GM12864 (cell line): ENCODE measurements around the gene AHNAK2.

ENCODE experiments used
- DNase-seq: peaks from one replicate; pipeline ENCODE4 v3.0.0-alpha.2; 2011; ENCODE audit warnings: low read depth
- H3K4me3 ChIP-seq: 2 replicates; pipeline ENCODE4 v1.5.1; 2011; ENCODE audit warnings: mild to moderate bottlenecking, low read depth, low read length, control low read depth
- TF ChIP-seq, protein P1 (sequence below): IDR thresholded peaks from 2 replicates; pipeline ENCODE4 v1.5.1; 2011; ENCODE audit warnings: low read depth, mild to moderate bottlenecking, moderate library complexity, low read length, control low read depth, inconsistent platforms; ENCODE audit errors: missing control alignments

AHNAK2 gene

GRCh38 chr14:105011312-105011990 lies 33.3 kb upstream of the AHNAK2 start:
- no peak overlapping the region for H3K4me3 ChIP-seq
- no peak for DNase-seq
- TF ChIP-seq, protein P1, sequence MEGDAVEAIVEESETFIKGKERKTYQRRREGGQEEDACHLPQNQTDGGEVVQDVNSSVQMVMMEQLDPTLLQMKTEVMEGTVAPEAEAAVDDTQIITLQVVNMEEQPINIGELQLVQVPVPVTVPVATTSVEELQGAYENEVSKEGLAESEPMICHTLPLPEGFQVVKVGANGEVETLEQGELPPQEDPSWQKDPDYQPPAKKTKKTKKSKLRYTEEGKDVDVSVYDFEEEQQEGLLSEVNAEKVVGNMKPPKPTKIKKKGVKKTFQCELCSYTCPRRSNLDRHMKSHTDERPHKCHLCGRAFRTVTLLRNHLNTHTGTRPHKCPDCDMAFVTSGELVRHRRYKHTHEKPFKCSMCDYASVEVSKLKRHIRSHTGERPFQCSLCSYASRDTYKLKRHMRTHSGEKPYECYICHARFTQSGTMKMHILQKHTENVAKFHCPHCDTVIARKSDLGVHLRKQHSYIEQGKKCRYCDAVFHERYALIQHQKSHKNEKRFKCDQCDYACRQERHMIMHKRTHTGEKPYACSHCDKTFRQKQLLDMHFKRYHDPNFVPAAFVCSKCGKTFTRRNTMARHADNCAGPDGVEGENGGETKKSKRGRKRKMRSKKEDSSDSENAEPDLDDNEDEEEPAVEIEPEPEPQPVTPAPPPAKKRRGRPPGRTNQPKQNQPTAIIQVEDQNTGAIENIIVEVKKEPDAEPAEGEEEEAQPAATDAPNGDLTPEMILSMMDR = no peak

GRCh38 chr14:105010891-105011291 lies 32.7 kb upstream of the AHNAK2 start:
- no peak overlapping the region for H3K4me3 ChIP-seq
- TF ChIP-seq, protein P1 = no peak
- DNase-seq = no peak

DNA sequence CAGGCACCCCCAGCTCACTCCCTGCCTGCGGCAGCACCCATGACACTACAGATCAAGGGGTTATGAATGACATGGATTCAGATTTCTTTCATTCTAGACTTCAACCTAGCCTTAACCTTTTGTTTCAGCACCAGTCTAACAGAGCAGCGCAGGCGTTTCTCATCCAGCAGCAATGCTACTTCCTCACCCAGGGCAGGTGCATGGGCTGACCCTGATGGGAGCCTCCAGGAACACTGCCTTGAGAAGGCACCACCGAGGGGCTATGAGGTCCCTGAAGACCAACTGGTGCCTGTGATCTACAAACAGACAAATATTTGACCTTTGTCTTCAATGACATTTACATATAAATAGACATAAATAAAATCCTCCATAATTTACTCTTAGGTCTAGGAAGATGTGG lies 31.9 kb upstream of the AHNAK2 start:
- TF ChIP-seq, protein P1 = no peak
- no peak for DNase-seq
- no peak overlapping the region for H3K4me3 ChIP-seq

GRCh38 chr14:105007593-105008264 lies 29.6 kb upstream of the AHNAK2 start:
- TF ChIP-seq, protein P1 = no peak
- no peak for DNase-seq
- H3K4me3 ChIP-seq = no peak overlapping the region

GRCh38 chr14:105006831-105007592 lies 28.8 kb upstream of the AHNAK2 start:
- H3K4me3 ChIP-seq = no peak overlapping the region
- DNase-seq = no peak
- TF ChIP-seq, protein P1 = no peak

DNA sequence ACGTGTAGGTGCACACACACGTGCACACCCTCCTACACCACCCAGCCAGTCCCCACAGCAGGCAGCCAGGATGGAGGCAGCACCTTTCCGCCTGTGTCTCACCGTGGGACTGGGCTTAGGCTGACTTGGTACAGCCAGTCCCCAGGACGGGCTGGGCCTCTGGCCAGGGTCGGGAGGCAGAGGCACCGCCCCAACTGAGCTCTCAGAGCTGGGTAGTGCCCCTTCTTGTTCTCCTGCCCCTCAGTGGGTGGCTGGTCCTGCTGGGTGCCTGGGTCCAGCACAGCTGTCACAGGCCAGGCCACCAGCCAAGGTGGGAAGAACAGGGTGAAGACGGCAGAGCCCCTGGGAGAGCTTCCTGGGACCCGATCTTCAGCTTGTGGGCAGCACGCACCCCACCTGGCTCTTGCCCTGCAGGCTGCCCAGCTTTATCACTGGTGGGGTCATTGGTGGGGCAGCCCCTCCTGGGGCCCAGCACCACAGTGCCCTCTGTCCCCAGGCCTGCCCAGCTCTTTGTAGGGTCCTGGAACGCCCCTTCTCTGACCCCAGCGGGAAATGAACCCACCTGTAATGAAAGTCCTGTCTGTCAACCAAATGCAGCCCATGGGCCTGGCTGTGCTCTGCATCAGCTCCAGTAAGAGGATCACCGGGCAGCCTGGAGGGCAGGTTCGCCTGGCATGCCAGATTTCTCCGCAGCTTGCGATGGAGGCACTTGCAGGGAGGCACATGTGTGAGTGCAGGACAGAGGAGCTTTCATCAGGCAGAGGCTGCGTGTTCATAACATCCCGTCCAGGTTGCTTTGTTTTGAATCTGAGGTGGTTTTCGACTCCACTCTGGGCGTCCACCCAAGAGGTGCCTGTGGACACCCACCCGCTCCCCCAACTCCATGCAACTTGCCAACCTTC lies 28.0 kb upstream of the AHNAK2 start:
- TF ChIP-seq, protein P1 = no peak
- no peak overlapping the region for H3K4me3 ChIP-seq
- no peak for DNase-seq
